ENCODE results near the gene MMP3.
"Not testable (repeated sequence)": the region's sequence is repeated elsewhere in the genome, so short reads cannot be mapped to it uniquely, and the experiment has no call there.

The MMP3 gene

DNA sequence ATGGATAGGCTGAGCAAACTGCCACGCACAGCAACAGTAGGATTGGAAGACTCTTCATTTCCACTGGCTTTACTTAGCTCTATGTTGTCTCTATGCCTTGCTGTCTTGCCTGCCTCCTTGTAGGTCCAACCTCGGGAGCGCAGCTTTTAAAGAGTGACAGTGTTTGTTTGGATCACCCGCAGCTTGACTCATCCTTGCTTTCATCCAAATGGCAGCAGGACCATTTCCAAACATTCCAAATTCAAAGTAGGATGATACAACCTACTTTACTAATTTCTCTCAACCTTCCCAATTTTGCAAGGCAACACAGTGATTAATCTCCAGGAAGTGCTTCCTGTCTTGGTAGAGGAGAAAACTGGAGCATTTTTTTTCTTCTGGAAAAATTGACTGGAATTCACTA, at the start of gene MMP3:
MMP3 (minus strand) TSS at position 121 of the 400 bp plus-strand sequence; CDS start at position 58, 63 bp downstream.
- DNase-seq, result no peak

DNA sequence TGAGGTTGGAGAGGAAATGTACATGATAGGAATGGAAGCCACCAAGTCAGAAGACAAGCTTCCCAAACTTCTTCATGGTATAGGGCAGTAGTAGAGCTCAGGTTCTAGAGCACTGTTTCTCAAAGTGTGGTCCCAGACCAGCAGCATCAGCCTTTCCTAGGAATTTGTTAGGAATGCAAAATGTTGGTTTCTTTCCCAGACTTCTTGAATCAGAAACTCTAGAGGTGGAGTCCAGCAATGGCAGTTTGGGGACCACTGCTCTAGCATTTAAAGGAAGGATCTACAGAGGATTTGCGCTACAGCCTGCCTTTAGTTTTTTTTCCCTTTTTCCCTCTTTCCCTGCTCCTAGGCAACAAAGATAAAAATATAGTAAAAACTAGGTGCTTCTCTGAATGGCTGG, 48.3 kb upstream of the MMP3 start:
- DNase-seq, result no peak

DNA sequence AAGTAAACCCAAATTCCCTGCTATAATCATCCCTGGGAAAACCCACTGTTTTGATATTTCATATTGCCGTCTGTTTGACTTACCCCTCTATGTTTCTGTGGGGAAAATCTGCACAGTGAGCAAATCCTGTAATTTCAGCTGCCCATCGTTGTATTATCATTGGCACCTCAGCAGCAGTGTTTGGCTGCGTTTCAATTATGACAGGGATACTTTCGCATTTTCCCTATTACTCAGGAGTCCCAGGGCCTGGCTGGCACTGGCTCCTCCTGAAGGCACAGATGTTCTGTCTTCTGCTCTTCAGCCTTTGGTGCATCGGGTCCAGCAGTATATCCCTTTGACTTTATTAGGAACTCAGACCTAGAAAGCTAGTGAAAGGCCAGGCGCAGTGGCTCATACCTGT, 43.6 kb upstream of the MMP3 start:
- no peak for DNase-seq

GRCh38 chr11:102883141-102883540, 39.7 kb upstream of the MMP3 start:
- DNase-seq, result no peak

GRCh38 chr11:102882389-102883024, 39.1 kb upstream of the MMP3 start:
- no peak for DNase-seq

DNA sequence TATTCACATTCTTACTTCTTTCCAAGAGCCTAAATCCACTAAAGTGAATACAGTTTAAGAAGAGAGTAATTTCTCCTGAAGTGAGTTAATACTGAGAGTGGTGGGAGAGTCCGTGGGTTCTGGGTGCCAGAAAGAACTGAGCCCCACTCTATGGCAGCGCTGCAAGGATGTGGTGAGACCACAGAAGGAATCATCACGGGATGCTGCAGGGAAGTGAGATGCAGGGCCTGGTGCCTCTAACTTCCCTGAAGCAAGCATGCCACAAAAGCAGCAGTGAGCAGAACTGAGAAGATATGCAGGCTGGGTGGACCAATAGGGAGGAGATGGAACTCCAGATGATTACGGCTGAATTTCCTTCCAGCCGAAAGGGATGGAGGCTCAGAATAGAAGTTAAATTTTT, 36.4 kb upstream of the MMP3 start:
- no peak for DNase-seq

GRCh38 chr11:102878595-102878994, 35.2 kb upstream of the MMP3 start:
- no peak for DNase-seq

DNA sequence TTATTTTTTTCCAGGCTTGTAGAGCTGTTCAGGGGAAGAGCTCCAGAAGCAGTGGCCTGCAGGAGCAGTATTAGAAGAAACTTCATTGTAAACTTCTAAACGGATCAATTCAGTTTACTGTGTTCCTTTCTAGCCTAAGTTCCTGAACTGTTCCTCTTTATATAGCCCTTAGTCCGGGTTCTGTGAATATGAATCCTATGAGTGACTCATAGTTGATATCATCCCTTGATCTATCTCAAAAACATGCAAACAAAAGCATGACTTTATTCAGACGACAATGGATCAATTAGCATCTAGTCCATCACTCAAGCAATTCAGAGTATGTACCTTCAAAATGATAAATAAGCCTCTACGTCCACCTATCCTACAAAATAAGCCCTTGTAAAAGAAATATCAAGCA, 31.4 kb upstream of the MMP3 start, which contains the start of gene MMP12:
MMP12 (minus strand) TSS at position 131 of the 400 bp plus-strand sequence; CDS start at position 86, 45 bp downstream.
- no peak for DNase-seq

DNA sequence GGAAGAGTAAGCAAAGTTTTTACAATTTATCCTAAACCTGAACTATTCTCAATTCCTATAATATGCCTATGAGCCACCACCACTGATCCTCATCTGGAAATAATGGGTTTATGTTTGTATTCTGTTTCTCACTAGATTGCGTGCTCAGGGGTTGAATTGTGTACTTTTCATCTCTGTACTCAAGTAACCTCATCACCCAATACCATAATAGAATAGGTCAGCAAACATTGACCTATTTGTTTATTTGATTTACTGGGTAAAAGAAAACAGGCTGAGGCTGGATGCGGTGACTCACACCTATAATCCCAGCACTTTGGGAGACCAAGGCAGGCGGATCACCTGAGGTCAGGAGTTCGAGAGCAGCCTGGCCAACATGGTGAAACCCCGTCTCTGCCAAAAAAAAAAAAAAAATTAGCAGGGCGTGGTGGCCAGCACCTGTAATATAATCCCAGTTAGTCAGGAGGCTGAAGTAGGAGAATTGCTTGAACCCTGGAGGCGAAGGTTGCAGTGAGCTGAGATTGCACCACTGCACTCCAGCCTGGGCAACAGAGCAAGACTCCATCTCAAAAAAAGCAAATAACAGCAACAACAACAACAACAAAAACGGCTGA, 26.1 kb upstream of the MMP3 start:
- not testable (repeated sequence) for DNase-seq

GRCh38 chr11:102868339-102868738, 24.9 kb upstream of the MMP3 start:
- DNase-seq, result no peak

DNA sequence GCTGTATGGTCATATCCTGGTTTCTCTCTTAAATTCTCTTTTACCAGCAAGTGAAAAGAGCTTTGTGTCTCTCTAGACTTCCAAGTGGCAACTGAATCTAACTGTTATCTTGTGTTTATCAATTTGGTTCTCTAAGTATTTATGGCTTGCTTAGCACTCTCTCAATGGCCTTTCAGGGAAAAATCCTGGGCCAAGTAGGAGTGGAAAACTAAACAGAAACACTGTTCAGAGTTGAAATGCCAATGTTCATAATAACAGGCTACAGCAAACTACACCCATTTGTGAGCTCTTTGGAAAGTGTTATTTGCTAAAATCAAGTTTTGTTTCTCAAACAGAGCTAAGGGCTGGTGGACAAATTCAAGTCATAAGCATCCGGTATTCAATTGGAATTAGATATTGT, 21.3 kb upstream of the MMP3 start:
- no peak for DNase-seq

- no peak for DNase-seq
Measured at GRCh38 chr11:102853956-102854355, 10.5 kb upstream of the MMP3 start.

DNA sequence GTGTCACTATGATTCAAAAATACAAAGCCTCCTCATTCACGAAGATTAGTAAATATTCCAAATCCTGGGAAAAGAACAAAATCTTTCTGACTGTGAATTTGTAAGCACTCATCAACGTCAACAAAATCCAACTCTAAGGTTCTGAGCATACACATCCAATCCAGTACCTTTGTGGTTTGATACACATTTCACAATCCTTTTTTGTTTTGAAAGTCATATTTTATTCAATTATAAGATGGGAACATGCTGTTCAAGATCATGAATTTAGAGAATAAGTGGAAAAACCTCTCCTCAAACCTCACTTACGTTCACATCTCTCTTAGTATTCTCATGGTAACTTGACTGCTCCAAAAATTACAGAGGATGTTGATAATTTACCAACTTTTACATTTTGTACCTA, 9.6 kb upstream of the MMP3 start:
- DNase-seq, result no peak

DNA sequence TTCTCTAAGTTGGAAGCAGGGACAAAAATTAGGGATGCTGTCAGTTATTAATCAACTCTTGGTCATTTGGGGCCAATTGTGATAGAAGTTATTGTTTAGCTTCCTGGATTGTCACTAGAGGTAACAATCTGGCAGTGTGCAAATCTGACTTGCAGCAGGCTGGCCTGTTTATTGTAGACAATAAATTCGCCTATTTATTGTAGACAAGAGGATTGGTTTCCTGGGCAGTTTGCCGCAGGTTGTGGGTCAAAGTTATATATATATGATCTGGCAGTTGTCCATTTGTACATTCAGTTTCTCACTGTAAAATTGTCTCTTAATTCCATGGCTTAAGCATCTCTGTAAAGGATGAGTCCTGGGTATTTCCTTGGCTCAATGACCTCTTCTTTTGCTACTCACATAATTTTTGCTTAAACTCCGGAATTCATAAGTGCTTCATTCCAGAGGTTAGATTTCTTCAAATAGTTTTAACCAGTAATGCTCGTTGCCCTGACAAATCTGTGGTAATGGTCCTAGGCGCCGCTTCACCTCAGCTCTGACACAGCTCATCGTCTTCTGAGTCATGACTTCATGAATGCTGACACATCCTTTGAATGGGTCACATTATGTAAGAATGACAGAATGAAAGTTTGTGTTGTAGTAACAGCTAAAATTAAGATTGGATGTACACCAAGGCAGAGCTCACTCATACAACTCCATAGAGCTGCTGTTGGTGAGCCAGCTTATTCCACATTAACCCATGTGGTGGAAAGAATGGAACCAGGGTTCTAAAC, 7.8 kb upstream of the MMP3 start:
- DNase-seq, result no peak

DNA sequence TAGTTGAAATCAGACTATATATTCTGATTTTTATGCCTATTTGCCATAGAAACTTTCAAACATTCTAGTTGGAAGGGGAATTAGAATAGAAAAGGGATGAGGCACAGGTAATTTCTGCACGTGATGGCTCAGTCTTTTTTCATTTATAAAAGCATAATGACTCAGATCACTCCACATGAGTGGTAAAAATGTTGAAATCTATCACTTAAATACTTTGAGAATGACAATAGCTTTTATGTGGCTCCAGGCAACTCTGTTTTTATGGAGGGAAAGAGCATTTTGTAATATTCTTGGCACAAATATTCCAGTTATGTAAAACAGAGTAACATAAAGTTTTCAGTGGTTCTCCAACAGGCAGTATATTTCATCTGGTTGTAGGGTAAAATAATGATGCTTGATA, 5.9 kb upstream of the MMP3 start:
- no peak for DNase-seq

GRCh38 chr11:102846292-102846691, 2.9 kb upstream of the MMP3 start:
- DNase-seq, result no peak

DNA sequence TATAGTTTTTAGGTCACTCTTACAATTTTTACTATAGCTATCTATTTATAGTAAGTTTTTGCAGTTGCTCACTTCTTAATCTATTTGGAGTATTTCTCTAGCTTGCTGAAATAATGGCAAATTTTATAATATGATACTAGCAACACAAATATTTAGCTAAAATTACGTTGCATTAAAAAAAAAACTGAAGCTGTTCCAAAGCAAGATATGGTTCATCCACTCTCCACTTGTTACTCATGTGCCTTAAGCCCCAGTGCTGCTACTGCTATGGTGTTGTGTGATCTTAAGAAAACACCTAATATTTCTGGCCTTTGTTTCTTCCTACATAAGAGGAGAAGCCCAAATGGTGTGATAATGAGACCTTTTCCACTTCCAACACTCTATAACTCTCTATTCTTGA, 479 bp downstream of the MMP3 start:
- DNase-seq, result no peak

DNA sequence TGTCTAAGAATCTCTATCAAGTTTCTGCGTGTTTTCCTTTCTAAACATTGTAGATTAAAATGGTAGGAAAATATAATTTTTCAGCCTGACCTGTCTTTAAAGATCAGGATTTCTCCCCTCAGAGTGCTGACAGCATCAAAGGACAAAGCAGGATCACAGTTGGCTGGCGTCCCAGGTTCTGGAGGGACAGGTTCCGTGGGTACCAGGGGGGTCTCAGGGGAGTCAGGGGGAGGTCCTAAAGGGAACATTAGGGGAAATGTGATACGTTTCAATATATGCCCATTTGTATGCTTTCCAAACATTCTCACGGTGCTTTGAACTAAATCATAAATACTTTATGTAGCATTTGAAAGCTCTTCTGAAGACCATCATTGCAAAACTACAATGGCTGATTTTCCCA, 3.4 kb downstream of the MMP3 start:
- DNase-seq, result no peak

DNA sequence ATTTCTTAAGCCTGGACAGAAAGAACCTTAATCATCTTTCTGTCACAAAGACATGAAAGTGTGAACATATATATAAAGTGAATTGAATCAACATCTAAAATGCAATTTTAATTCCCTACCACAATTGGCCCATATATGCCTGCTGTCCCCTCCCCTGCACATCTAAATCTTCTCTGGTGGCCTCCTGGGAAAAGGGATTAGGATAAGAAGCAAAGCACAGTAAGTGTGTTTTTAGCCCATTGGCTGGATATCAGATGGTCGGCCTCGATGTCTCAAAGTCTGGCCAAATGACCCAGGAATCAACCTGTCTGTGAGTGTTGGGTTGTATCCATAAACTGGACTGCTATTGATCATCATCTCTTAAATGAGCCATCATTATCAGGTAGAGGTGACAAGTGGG, 5.8 kb downstream of the MMP3 start:
- no peak for DNase-seq

DNA sequence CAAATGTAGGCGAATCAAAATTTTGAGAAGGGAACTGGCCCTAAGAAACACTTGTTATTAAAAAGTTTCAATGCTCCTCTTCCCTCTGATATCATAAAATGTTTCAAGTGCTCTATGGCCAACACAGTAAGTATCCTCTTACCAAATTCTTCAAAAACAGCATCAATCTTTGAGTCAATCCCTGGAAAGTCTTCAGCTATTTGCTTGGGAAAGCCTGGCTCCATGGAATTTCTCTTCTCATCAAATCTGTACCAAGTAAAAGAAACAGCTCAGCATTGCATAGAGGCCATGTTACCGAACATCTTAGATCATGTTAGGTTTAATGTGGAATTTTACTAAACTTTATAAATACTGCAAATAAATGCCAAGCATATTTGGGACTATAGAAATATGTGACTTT, 6.3 kb downstream of the MMP3 start:
- DNase-seq, result no peak

GRCh38 chr11:102836290-102836875, 7.0 kb downstream of the MMP3 start:
- no peak for DNase-seq

DNA sequence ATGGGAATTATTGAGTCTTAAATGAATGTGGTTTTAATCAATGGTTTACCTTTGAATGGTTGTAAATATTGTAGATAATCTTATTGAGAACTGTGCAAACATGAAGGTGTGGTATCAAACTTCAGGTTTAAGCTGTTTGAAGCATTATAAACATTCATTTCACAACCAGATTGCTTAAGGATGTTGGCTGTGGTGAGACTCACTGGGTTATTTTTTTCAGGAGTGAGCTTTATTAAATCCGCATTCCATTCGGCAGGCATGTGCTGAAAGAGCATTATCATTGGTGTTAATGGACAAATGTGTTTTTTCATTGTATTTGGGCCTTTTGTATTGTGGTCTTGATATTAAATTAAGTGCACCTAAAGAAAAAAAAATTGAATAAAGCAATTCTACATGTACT, 9.7 kb downstream of the MMP3 start:
- DNase-seq, result no peak

- no peak for DNase-seq
Measured at GRCh38 chr11:102832612-102833011, 10.8 kb downstream of the MMP3 start.

All from stimulated activated naive CD4-positive, alpha-beta T cell treated with Interleukin-2 at 50 U/mL for 16 hours (primary cell).